ENCODE results near the gene CORO2B. TPM values are rescaled to one million over a fixed set of nuclear protein-coding genes. Genes with fewer than 3 reads are reported as not detected.

Gene CORO2B
- total RNA-seq, 4 donors from 2014 or later, result 3.1 to 9.6 (median 8.6) TPM

- Histone ChIP-seq H3K4me3 (replicated peaks in 1 of 3) (no peak overlapping the region), H3K27ac (no peak overlapping the region), H3K27me3 (no peaks in the 10 kb centered on the region), H3K9me3 (no peaks in the 10 kb centered on the region), H3K36me3 (no peaks in the 10 kb centered on the region), H3K4me1 (no peaks in the 10 kb centered on the region)
- 85 to 89% methylated on average over 10 of the region's 10 CpGs for WGBS, 2 donors
- TF ChIP-seq CTCF (IDR thresholded peaks at IDR 0.05) (no peak), POLR2A (IDR thresholded peaks at IDR 0.05) (no peak)
- intact Hi-C loops (cut with DNase I), result no loop called here
- DNase-seq, result no peak
Observed at GRCh38 chr15:68719672-68720071, 140.9 kb downstream of the CORO2B start.

- H3K36me3 ChIP-seq, result no peaks in the 10 kb centered on the region
- WGBS, 2 donors, result 93 to 96% methylated on average over 5 of the region's 5 CpGs
- H3K27ac ChIP-seq, result no peak overlapping the region
- H3K9me3 ChIP-seq, result no peaks in the 10 kb centered on the region
- no peak for TF ChIP-seq POLR2A (IDR thresholded peaks at IDR 0.05)
- no peak for TF ChIP-seq CTCF (IDR thresholded peaks at IDR 0.05)
- H3K4me3 ChIP-seq (replicated peaks in 1 of 3), result no peak overlapping the region
- no peaks in the 10 kb centered on the region for H3K27me3 ChIP-seq
- DNase-seq, result no peak
- intact Hi-C loops (cut with DNase I), result no loop called here
- no peaks in the 10 kb centered on the region for H3K4me1 ChIP-seq
Observed at GRCh38 chr15:68721886-68722285, 143.1 kb downstream of the CORO2B start.

- peak in 1 of 2 donors; percentile 4 for DNase-seq
- intact Hi-C loops (cut with DNase I), result no loop called here
- Histone ChIP-seq H3K4me3 (replicated peaks in 1 of 3) (no peak overlapping the region), H3K27ac (no peak overlapping the region), H3K36me3 (no peaks in the 10 kb centered on the region), H3K9me3 (no peaks in the 10 kb centered on the region), H3K4me1 (peaks cover 8 to 13% of the 10 kb centered on the region in 2 donors), H3K27me3 (no peaks in the 10 kb centered on the region)
- TF ChIP-seq POLR2A (IDR thresholded peaks at IDR 0.05) (no peak), CTCF (IDR thresholded peaks at IDR 0.05) (no peak)
- WGBS, 2 donors, result 58 to 67% methylated on average over 14 of the region's 14 CpGs
Observed at GRCh38 chr15:68725736-68726135, 146.9 kb downstream of the CORO2B start.

- Histone ChIP-seq H3K4me3 (replicated peaks in 1 of 3) (no peak overlapping the region), H3K27me3 (no peaks in the 10 kb centered on the region), H3K4me1 (peaks cover 8 to 17% of the 10 kb centered on the region in 2 donors), H3K27ac (no peak overlapping the region), H3K36me3 (no peaks in the 10 kb centered on the region), H3K9me3 (no peaks in the 10 kb centered on the region)
- DNase-seq, result no peak
- 90 to 91% methylated on average over 8 to 9 of the region's 9 CpGs for WGBS, 2 donors
- intact Hi-C loops (cut with DNase I), result no loop called here
- TF ChIP-seq CTCF (IDR thresholded peaks at IDR 0.05), result no peak
- TF ChIP-seq POLR2A (IDR thresholded peaks at IDR 0.05), result no peak
Observed at GRCh38 chr15:68726246-68726645, 147.5 kb downstream of the CORO2B start.

- TF ChIP-seq POLR2A (IDR thresholded peaks at IDR 0.05) (no peak), CTCF (IDR thresholded peaks at IDR 0.05) (no peak)
- intact Hi-C loops (cut with DNase I), result loop anchor here (5.0 kb wide), 1 partner anchor 147 kb away; no protein-coding TSS in a partner anchor
- H3K9me3 ChIP-seq, result no peaks in the 10 kb centered on the region
- H3K4me3 ChIP-seq (replicated peaks in 1 of 3), result no peak overlapping the region
- WGBS, 2 donors, result 4 to 8% methylated on average over 4 to 7 of the region's 8 CpGs
- H3K27ac ChIP-seq, result peak overlapping the region in 2 of 3 donors; percentile 50 to 54
- H3K27me3 ChIP-seq, result no peaks in the 10 kb centered on the region
- H3K4me1 ChIP-seq, result peaks cover 8 to 17% of the 10 kb centered on the region in 2 donors
- DNase-seq, result peak; percentile 58 to 71
- no peaks in the 10 kb centered on the region for H3K36me3 ChIP-seq
Observed at GRCh38 chr15:68729789-68730411, 151.1 kb downstream of the CORO2B start.

Measured in thyroid gland (tissue), 4 donors.